Fibroblast of lung (primary cell): Measurements from ENCODE around the gene TMEM59.

Source experiments
- CTCF ChIP-seq, 2 donors: IDR thresholded peaks in 1 of 2; conservative IDR thresholded peaks in 1 of 2; 1 replicate in 1 of 2; 2 replicates in 1 of 2; pipeline ENCODE4 v1.5.1; 2011 to 2012; ENCODE audit warnings: low read length in 2 of 2, control low read depth in 1 of 2, inconsistent platforms in 1 of 2, low read depth in 1 of 2, mild to moderate bottlenecking in 1 of 2
- EZH2 ChIP-seq: IDR thresholded peaks from 2 replicates; pipeline ENCODE4 v1.5.1; 2012; ENCODE audit warnings: low read length, control low read depth, mild to moderate bottlenecking; ENCODE audit errors: missing control alignments

- TF ChIP-seq CTCF (conservative IDR thresholded peaks at IDR 0.05 in 1 of 2, IDR thresholded peaks at IDR 0.05 in 1 of 2; ENCODE audit: low read depth in 1 of 2, low read length in 2 of 2): no peak
- TF ChIP-seq EZH2: no peak
These were observed 35.4 kb upstream of the TMEM59 start for GRCh38 chr1:54088385-54088784.
